A549 (cell line): Measurements from ENCODE around the gene ANG. TPM values are rescaled to one million over a fixed set of nuclear protein-coding genes. Genes with fewer than 3 reads are reported as not detected.

ENCODE experiments used
- ATAC-seq, 2 experiments: fragments of 200-7000 bp in 1 of 2; fragments of >200 bp in 1 of 2; cut with Nextera tagmentation in 1 of 2; cut with Tn5 transposase in 1 of 2; 3 replicates each; pipeline versions ENCODE4 v1.8.0 to v1.9.1; 2018 to 2020; ENCODE audit warnings: mild to moderate bottlenecking in 1 of 2, moderate library complexity in 1 of 2
- CTCF ChIA-PET: fragments of 300-600 bp; sonication (Branson Sonifier 250); formaldehyde crosslinking; extraction: SDS; loops from one replicate; lab custom pipeline; 2021; ENCODE audit warnings: antibody characterized with exemption, inconsistent platforms; lab: Yijun Ruan, JAX
- POLR2A ChIA-PET: fragments of 350-600 bp; formaldehyde crosslinking; extraction: SDS; loops from one replicate; lab custom pipeline; 2021; ENCODE audit warnings: antibody characterized with exemption, inconsistent platforms; lab: Yijun Ruan, JAX
- DNase-seq, 2 experiments: peaks; one replicate each; pipeline versions ENCODE4 v3.0.0 to v3.0.0-alpha.2; 2011 to 2016; ENCODE audit warnings: low read depth in 1 of 2, low spot score in 1 of 2
- FAIRE-seq: peaks from 2 replicates; lab custom pipeline; 2011; peaks lifted over from hg19 to GRCh38; lab: Jason Lieb, UNC
- H3K27ac ChIP-seq, 2 experiments: fragments of >200 bp; sonication (Bioruptor Twin); formaldehyde crosslinking; 3 replicates each; pipeline ENCODE4 v1.5.1; 2016 to 2017
- H3K4me1 ChIP-seq: fragments of >200 bp; sonication (Bioruptor Twin); formaldehyde crosslinking; 3 replicates; pipeline ENCODE4 v1.6.1; 2016
- H3K4me2 ChIP-seq: fragments of >200 bp; sonication (Bioruptor Twin); formaldehyde crosslinking; 3 replicates; pipeline ENCODE4 v1.6.1; 2016
- H3K4me3 ChIP-seq: fragments of >200 bp; sonication (Bioruptor Twin); formaldehyde crosslinking; 3 replicates; pipeline ENCODE4 v1.5.1; 2016
- H3K9me3 ChIP-seq: fragments of >200 bp; sonication (Bioruptor Twin); formaldehyde crosslinking; 3 replicates; pipeline ENCODE4 v1.6.1; 2016
- BHLHE40 ChIP-seq: IDR thresholded peaks from 2 replicates; pipeline ENCODE4 v1.6.1; 2012; ENCODE audit warnings: low read depth, low read length, inconsistent platforms
- CEBPB ChIP-seq, 2 experiments: fragments of >200 bp in 1 of 2; sonication (Bioruptor Twin) in 1 of 2; formaldehyde crosslinking in 1 of 2; IDR thresholded peaks; 2 replicates each; pipeline ENCODE4 v1.6.1; 2012 to 2016
- CHD2 ChIP-seq: fragments of 150-350 bp; IDR thresholded peaks from 2 replicates; pipeline ENCODE4 v1.6.1; 2014; ENCODE audit warnings: low read length; ENCODE audit not compliant: partially characterized antibody
- EP300 ChIP-seq, 2 experiments: fragments of >200 bp; sonication (Bioruptor Twin); formaldehyde crosslinking; IDR thresholded peaks; 2 replicates in 1 of 2; 3 replicates in 1 of 2; pipeline ENCODE4 v1.6.1; 2016 to 2017
- GATA3 ChIP-seq: IDR thresholded peaks from 2 replicates; pipeline ENCODE4 v1.6.1; 2012; ENCODE audit warnings: borderline replicate concordance
- HEYL ChIP-seq: fragments of 250-450 bp; sonication (Bioruptor Pico); IDR thresholded peaks from 2 replicates; pipeline ENCODE4 v1.8.0; 2021; ENCODE audit warnings: mild to moderate bottlenecking, moderate library complexity
- HOXA7 ChIP-seq: fragments of 250-450 bp; sonication (Bioruptor Pico); IDR thresholded peaks from 2 replicates; pipeline ENCODE4 v1.5.0; 2020; ENCODE audit warnings: mild to moderate bottlenecking, moderate library complexity
- JUNB ChIP-seq: fragments of >200 bp; sonication (Bioruptor Twin); formaldehyde crosslinking; IDR thresholded peaks from 2 replicates; pipeline ENCODE4 v1.6.1; 2016
- KDM5A ChIP-seq: fragments of 200-600 bp; sonication (generic); IDR thresholded peaks from 2 replicates; pipeline ENCODE4 v1.6.1; 2016; ENCODE audit warnings: antibody characterized with exemption, mild to moderate bottlenecking
- NFE2L2 ChIP-seq: fragments of 150-350 bp; conservative IDR thresholded peaks from 2 replicates; pipeline ENCODE4 v1.6.1; 2014; ENCODE audit warnings: low read length
- NR3C1 ChIP-seq: fragments of >200 bp; sonication (Bioruptor Twin); formaldehyde crosslinking; IDR thresholded peaks from 3 replicates; pipeline ENCODE4 v1.6.1; 2017
- RAD21 ChIP-seq, 2 experiments: fragments of >200 bp in 1 of 2; sonication (Bioruptor Twin) in 1 of 2; formaldehyde crosslinking in 1 of 2; IDR thresholded peaks in 1 of 2; conservative IDR thresholded peaks in 1 of 2; 2 replicates in 1 of 2; 3 replicates in 1 of 2; pipeline ENCODE4 v1.6.1; 2012 to 2018; ENCODE audit warnings: inconsistent platforms in 1 of 2
- REST ChIP-seq: fragments of 200-600 bp; sonication (generic); IDR thresholded peaks from 2 replicates; pipeline ENCODE4 v1.6.1; 2016; ENCODE audit warnings: antibody characterized with exemption, mild to moderate bottlenecking, moderate library complexity
- SMC3 ChIP-seq: fragments of >200 bp; sonication (Bioruptor Twin); formaldehyde crosslinking; IDR thresholded peaks from 3 replicates; pipeline ENCODE4 v1.6.1; 2018; ENCODE audit warnings: inconsistent platforms
- ZC3H11A ChIP-seq: fragments of 450-650 bp; IDR thresholded peaks from 2 replicates; pipeline ENCODE4 v1.6.1; 2014; ENCODE audit warnings: antibody characterized with exemption, mild to moderate bottlenecking
- WGBS: methylation state at CpG from one replicate; pipeline ENCODE4 v1.1.6; 2017; ENCODE audit errors: missing lambda C conversion rate; 5-methylcytosine and 5-hydroxymethylcytosine counted together
- polyA plus RNA-seq, 4 experiments: library from polyadenylated mRNA; depleted of rRNA in 3 of 4; stranded (reverse); fragments of >200 nt; fragmentation: RNase III in 1 of 4; extraction: RNeasy Plus Mini Kit Qiagen cat#74134 plus additional on column Dnase treatment in 1 of 4; gene quantifications; 2 replicates in 3 of 4; 3 replicates in 1 of 4; pipeline ENCODE4 v1.2.3, GENCODE V29; 2011 to 2017

Gene ANG
- polyA plus RNA-seq, 2 of the 4 experiments (the other 2 are of a cell fraction) = 10.5 to 35.4 TPM

- TF ChIP-seq REST = no peak
Measured at GRCh38 chr14:20730891-20731290, 42.3 kb downstream of the ANG start (continued).

GRCh38 chr14:20732477-20732876, 43.9 kb downstream of the ANG start:
- TF ChIP-seq BHLHE40 = no peak
- TF ChIP-seq CEBPB (IDR thresholded peaks at IDR 0.05) = no peak
- FAIRE-seq (no peak), ATAC-seq (no peak), DNase-seq (no peak)
- Histone ChIP-seq H3K27ac (no peak overlapping the region), H3K9me3 (no peaks in the 10 kb centered on the region), H3K4me3 (no peak overlapping the region), H3K4me2 (no peak overlapping the region), H3K4me1 (no peaks in the 10 kb centered on the region)
- ChIA-PET POLR2A (no interaction called here), CTCF (interaction anchor here (1.1 to 2.7 kb wide), 2 partner anchors 23 to 125 kb away, joined by 3 to 8 read pairs; no protein-coding TSS in a partner anchor)
- WGBS = 91% methylated on average over 5 of the region's 5 CpGs

- WGBS = 29% methylated on average over 6 of the region's 6 CpGs
- Histone ChIP-seq H3K4me3 (no peak overlapping the region), H3K27ac (no peak overlapping the region), H3K4me1 (no peaks in the 10 kb centered on the region), H3K4me2 (no peak overlapping the region), H3K9me3 (no peaks in the 10 kb centered on the region)
- DNase-seq (no peak), ATAC-seq (no peak), FAIRE-seq (no peak)
- POLR2A ChIA-PET = no interaction called here
- no peak for TF ChIP-seq SMC3
- TF ChIP-seq ZC3H11A = no peak
- no peak for TF ChIP-seq JUNB
- no peak for TF ChIP-seq KDM5A
- no peak for TF ChIP-seq EP300 (IDR thresholded peaks at IDR 0.05)
- no peak for TF ChIP-seq RAD21 (conservative IDR thresholded peaks at IDR 0.05 in 1 of 2, IDR thresholded peaks at IDR 0.05 in 1 of 2)
- no peak for TF ChIP-seq CHD2
- TF ChIP-seq GATA3 = no peak
- TF ChIP-seq NR3C1 = no peak
- TF ChIP-seq BHLHE40 = no peak
- no peak for TF ChIP-seq NFE2L2
- TF ChIP-seq HOXA7 (CRISPR knock-in tag) = no peak
- no peak for TF ChIP-seq REST
- TF ChIP-seq HEYL (CRISPR knock-in tag) = no peak
- CTCF ChIA-PET = interaction anchor here (1.1 kb wide), 1 partner anchor 23 kb away, joined by 3 read pairs; no protein-coding TSS in a partner anchor
Measured at GRCh38 chr14:20732979-20733635, 44.5 kb downstream of the ANG start.
